ENCODE results near the gene GLS. TPM values are rescaled to one million over a fixed set of nuclear protein-coding genes. Genes with fewer than 3 reads are reported as not detected.
"Not testable (repeated sequence)": the region's sequence is repeated elsewhere in the genome, so short reads cannot be mapped to it uniquely, and the experiment has no call there.

Gene GLS
- total and polyA plus RNA-seq, 2 of the 13 experiments (the other 11 are each of a cell fraction or from before 2014, with no cell fraction given) = 78.6 to 183 TPM

DNA sequence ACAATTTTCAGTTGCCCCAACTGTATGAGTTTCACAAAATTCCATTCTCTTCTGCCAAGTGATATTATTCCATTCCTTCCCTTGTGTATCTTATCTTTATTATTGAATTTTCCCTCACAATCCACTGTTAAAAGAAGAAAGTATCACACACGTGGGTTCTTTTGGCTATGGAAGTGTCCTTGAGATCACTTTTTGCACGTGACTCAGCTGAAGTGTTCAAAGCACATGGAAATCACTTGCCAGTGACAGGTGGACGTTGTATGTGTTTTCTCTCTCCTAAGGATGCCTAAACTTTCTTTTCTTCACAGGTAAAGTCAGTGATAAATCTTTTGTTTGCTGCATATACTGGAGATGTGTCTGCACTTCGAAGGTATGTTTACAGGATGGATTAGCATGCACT is 72.6 kb downstream of the GLS start:
- H3K4me3 ChIP-seq (replicated peaks in 1 of 3; ENCODE audit: insufficient read depth in 1 of 3, low read depth in 2 of 3, low read length in 3 of 3) = no peak overlapping the region
- no peaks in the 10 kb centered on the region for H4K20me1 ChIP-seq (ENCODE audit: insufficient read depth, low read length)
- no peaks in the 10 kb centered on the region for H3K27me3 ChIP-seq (ENCODE audit: control insufficient read depth in 1 of 2, insufficient read depth in 2 of 2, low read length in 2 of 2)
- no peak for ATAC-seq
- no peak overlapping the region for H3K4me2 ChIP-seq (ENCODE audit: low read depth, low read length)
- no peaks in the 10 kb centered on the region for H3K4me1 ChIP-seq (ENCODE audit: insufficient read depth, low read length)
- H3K27ac ChIP-seq (ENCODE audit: extremely low read length, insufficient read depth, low read length) = no peak overlapping the region
- no peak for TF ChIP-seq ZEB1 (IDR thresholded peaks at IDR 0.05; ENCODE audit: insufficient replicate concordance, low read depth)
- no peak for TF ChIP-seq NFE2 (CRISPR knock-in tag; IDR thresholded peaks at IDR 0.05)
- TF ChIP-seq, protein P1, sequence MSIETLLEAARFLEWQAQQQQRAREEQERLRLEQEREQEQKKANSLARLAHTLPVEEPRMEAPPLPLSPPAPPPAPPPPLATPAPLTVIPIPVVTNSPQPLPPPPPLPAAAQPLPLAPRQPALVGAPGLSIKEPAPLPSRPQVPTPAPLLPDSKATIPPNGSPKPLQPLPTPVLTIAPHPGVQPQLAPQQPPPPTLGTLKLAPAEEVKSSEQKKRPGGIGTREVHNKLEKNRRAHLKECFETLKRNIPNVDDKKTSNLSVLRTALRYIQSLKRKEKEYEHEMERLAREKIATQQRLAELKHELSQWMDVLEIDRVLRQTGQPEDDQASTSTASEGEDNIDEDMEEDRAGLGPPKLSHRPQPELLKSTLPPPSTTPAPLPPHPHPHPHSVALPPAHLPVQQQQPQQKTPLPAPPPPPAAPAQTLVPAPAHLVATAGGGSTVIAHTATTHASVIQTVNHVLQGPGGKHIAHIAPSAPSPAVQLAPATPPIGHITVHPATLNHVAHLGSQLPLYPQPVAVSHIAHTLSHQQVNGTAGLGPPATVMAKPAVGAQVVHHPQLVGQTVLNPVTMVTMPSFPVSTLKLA (IDR thresholded peaks at IDR 0.05) = 0 out of 2 replicates have a peak, but pooled peaks have one; percentile 7
- no peak for TF ChIP-seq ZFP36 (IDR thresholded peaks at IDR 0.05; ENCODE audit: borderline replicate concordance, low read depth, low read length, partially characterized antibody)
- in situ Hi-C loops (cut with HindIII; ENCODE audit: extremely low pct_ligation_motif_present, low pct_unique_long_range_greater_than_20kb) (no loop called here), intact Hi-C loops (cut with micrococcal nuclease; ENCODE audit: unreplicated experiment) (no loop called here)
- no peak for FAIRE-seq
- 49% methylated on average over 4 of the region's 4 CpGs for WGBS (ENCODE audit: low lambda C conversion rate)
- DNase-seq (ENCODE audit: low spot score) = no peak
- ChIA-PET POLR2A (no interaction called here), CTCF (ENCODE audit: low intra/inter-chr PET ratio, low total read pairs) (no interaction called here)
- no peaks in the 10 kb centered on the region for H3K36me3 ChIP-seq (replicated peaks in 1 of 2; ENCODE audit: control insufficient read depth in 1 of 2, insufficient read depth in 2 of 2, low read length in 2 of 2)
- no TSS peak for BruUV-seq (replicated peaks)
- no peak overlapping the region for H3K9ac ChIP-seq (ENCODE audit: insufficient read depth, low read depth, low read length)
- no peaks in the 10 kb centered on the region for H3K79me2 ChIP-seq (ENCODE audit: insufficient read depth, low read length)
- H2AFZ ChIP-seq (ENCODE audit: low read length) = no peak overlapping the region
- no peaks in the 10 kb centered on the region for H3K9me3 ChIP-seq (ENCODE audit: low read length)

- Histone ChIP-seq H3K27ac (ENCODE audit: extremely low read length, insufficient read depth, low read length) (no peak overlapping the region), H3K4me2 (ENCODE audit: low read depth, low read length) (no peak overlapping the region), H3K79me2 (ENCODE audit: insufficient read depth, low read length) (no peaks in the 10 kb centered on the region), H2AFZ (ENCODE audit: low read length) (no peak overlapping the region), H3K36me3 (replicated peaks in 1 of 2; ENCODE audit: control insufficient read depth in 1 of 2, insufficient read depth in 2 of 2, low read length in 2 of 2) (peaks cover 1 to 10% of the 10 kb centered on the region in 2 experiments), H3K9me3 (ENCODE audit: low read length) (no peaks in the 10 kb centered on the region), H3K4me1 (ENCODE audit: insufficient read depth, low read length) (peaks cover 9% of the 10 kb centered on the region; the same call in 1 of the 2 replicates), H3K27me3 (ENCODE audit: control insufficient read depth in 1 of 2, insufficient read depth in 2 of 2, low read length in 2 of 2) (no peaks in the 10 kb centered on the region), H3K9ac (ENCODE audit: insufficient read depth, low read depth, low read length) (no peak overlapping the region), H4K20me1 (ENCODE audit: insufficient read depth, low read length) (no peaks in the 10 kb centered on the region), H3K4me3 (replicated peaks in 1 of 3; ENCODE audit: insufficient read depth in 1 of 3, low read depth in 2 of 3, low read length in 3 of 3) (no peak overlapping the region)
- in situ Hi-C loops (cut with HindIII; ENCODE audit: extremely low pct_ligation_motif_present, low pct_unique_long_range_greater_than_20kb) = no loop called here
- ATAC-seq = no peak
- WGBS (ENCODE audit: low lambda C conversion rate) = 89% methylated on average over 5 of the region's 5 CpGs
- intact Hi-C loops (cut with micrococcal nuclease; ENCODE audit: unreplicated experiment) = no loop called here
- TF ChIP-seq AGO2 (optimal IDR thresholded peaks at IDR 0.05; ENCODE audit: low read depth, low read length) (peak; percentile 53), ATF1 (CRISPR knock-in tag; IDR thresholded peaks at IDR 0.05) (no peak)
- BruUV-seq (replicated peaks) = no TSS peak
- ChIA-PET POLR2A (no interaction called here), CTCF (ENCODE audit: low intra/inter-chr PET ratio, low total read pairs) (no interaction called here)
- no peak for FAIRE-seq
- no peak for DNase-seq (ENCODE audit: low spot score)
These were observed 79.5 kb downstream of the GLS start for GRCh38 chr2:190959911-190960788.

DNA sequence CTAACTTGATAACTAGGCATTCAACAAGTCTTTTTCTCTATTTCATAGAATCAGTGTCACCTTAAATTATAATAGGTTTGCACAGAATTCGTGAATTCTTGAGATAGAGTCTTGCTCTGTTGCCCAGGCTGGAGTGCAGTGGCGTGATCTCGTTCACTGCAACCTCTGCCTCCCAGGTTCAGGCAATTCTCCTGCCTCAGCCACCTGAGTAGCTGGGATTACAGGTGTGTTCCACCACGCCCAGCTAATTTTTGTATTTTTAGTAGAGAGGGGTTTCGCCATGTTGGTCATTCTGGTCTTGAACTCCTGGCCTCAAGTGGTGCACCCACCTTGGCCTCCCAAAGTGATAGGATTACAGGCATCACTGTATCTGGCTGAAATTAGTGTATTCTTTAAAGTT is 80.5 kb downstream of the GLS start:
- H3K27ac ChIP-seq (ENCODE audit: extremely low read length, insufficient read depth, low read length); FAIRE-seq; H4K20me1 ChIP-seq (ENCODE audit: insufficient read depth, low read length); CTCF ChIA-PET (ENCODE audit: low intra/inter-chr PET ratio, low total read pairs); H3K4me3 ChIP-seq (replicated peaks in 1 of 3; ENCODE audit: insufficient read depth in 1 of 3, low read depth in 2 of 3, low read length in 3 of 3); H3K9me3 ChIP-seq (ENCODE audit: low read length); BruUV-seq (replicated peaks); ATAC-seq; H2AFZ ChIP-seq (ENCODE audit: low read length); H3K27me3 ChIP-seq (ENCODE audit: control insufficient read depth in 1 of 2, insufficient read depth in 2 of 2, low read length in 2 of 2); H3K4me2 ChIP-seq (ENCODE audit: low read depth, low read length); in situ Hi-C loops (cut with HindIII; ENCODE audit: extremely low pct_ligation_motif_present, low pct_unique_long_range_greater_than_20kb); H3K79me2 ChIP-seq (ENCODE audit: insufficient read depth, low read length); H3K9ac ChIP-seq (ENCODE audit: insufficient read depth, low read depth, low read length); intact Hi-C loops (cut with micrococcal nuclease; ENCODE audit: unreplicated experiment); DNase-seq (ENCODE audit: low spot score); POLR2A ChIA-PET: not testable (repeated sequence)
- 95% methylated on average over 5 of the region's 5 CpGs for WGBS (ENCODE audit: low lambda C conversion rate)
- peaks cover 1 to 11% of the 10 kb centered on the region in 2 experiments for H3K36me3 ChIP-seq (replicated peaks in 1 of 2; ENCODE audit: control insufficient read depth in 1 of 2, insufficient read depth in 2 of 2, low read length in 2 of 2)
- peaks cover 18% of the 10 kb centered on the region for H3K4me1 ChIP-seq (ENCODE audit: insufficient read depth, low read length)

All from HepG2 (cell line).